ENCODE results near the gene GNA15.
"Not testable (repeated sequence)": the region's sequence is repeated elsewhere in the genome, so short reads cannot be mapped to it uniquely, and the experiment has no call there.

The GNA15 gene

DNA sequence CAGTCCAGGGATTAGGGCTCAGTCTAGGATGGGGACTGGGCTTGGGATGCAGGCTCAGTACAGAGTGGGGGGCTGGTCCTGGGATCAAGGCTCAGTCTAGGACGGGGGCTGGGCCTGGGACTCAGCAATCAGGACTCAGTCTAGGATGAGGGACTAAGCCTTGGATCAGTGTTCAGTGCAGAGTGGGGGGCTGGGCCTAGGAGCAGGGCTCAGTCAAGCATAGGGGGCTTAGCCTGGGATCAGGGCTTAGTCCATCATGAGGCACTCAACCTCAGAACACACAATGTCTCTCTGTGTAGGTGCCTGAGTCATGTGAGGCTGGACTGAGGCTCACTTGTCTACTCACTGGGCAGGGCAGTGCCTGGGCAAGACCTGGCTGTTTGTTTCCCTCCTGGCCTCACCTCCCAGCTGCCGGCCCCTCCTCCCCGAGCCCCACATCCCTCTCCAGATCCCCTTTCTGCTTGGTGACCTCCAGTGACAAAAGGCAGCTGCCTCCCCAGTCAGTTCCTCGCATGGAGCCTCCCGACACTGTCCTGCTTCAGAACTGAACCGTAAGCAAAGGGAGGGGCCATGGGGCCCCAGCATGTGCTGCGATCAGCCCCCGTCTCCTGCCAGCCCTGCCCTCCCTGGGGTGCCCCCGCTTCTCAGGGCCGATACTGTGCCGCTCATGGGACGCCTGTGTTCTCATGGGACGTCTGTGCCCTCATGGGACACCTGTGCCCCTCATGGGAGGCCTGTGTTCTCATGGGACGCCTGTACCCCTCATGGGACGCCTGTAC is 36.2 kb downstream of the GNA15 start:
- no peaks in the 10 kb centered on the region for H3K27me3 ChIP-seq
- DNase-seq, result no peak
- TF ChIP-seq, protein P1, sequence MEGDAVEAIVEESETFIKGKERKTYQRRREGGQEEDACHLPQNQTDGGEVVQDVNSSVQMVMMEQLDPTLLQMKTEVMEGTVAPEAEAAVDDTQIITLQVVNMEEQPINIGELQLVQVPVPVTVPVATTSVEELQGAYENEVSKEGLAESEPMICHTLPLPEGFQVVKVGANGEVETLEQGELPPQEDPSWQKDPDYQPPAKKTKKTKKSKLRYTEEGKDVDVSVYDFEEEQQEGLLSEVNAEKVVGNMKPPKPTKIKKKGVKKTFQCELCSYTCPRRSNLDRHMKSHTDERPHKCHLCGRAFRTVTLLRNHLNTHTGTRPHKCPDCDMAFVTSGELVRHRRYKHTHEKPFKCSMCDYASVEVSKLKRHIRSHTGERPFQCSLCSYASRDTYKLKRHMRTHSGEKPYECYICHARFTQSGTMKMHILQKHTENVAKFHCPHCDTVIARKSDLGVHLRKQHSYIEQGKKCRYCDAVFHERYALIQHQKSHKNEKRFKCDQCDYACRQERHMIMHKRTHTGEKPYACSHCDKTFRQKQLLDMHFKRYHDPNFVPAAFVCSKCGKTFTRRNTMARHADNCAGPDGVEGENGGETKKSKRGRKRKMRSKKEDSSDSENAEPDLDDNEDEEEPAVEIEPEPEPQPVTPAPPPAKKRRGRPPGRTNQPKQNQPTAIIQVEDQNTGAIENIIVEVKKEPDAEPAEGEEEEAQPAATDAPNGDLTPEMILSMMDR (IDR thresholded peaks at IDR 0.05; ENCODE audit: low read depth, low read length), result no peak

GRCh38 chr19:3172673-3173000 is 36.8 kb downstream of the GNA15 start:
- DNase-seq; H3K27me3 ChIP-seq; H3K9me3 ChIP-seq; H3K4me1 ChIP-seq; H3K4me3 ChIP-seq (ENCODE audit: low read depth, low read length); H3K36me3 ChIP-seq: not testable (repeated sequence)

More for the DNA sequence above, 36.2 kb downstream of the GNA15 start:
- no peaks in the 10 kb centered on the region for H3K9me3 ChIP-seq
- H3K4me3 ChIP-seq (ENCODE audit: low read depth, low read length), result no peak overlapping the region
- no peaks in the 10 kb centered on the region for H3K4me1 ChIP-seq
- H3K36me3 ChIP-seq, result no peaks in the 10 kb centered on the region

- DNase-seq, result no peak
- TF ChIP-seq, protein P1 (IDR thresholded peaks at IDR 0.05; ENCODE audit: low read depth, low read length), result no peak
- no peaks in the 10 kb centered on the region for H3K4me1 ChIP-seq
- H3K9me3 ChIP-seq, result no peaks in the 10 kb centered on the region
- no peak overlapping the region for H3K4me3 ChIP-seq (ENCODE audit: low read depth, low read length)
- no peaks in the 10 kb centered on the region for H3K36me3 ChIP-seq
- H3K27me3 ChIP-seq, result no peaks in the 10 kb centered on the region
These were observed 40.2 kb downstream of the GNA15 start for GRCh38 chr19:3175781-3176714.

- no peak overlapping the region for H3K4me3 ChIP-seq (ENCODE audit: low read depth, low read length)
- no peaks in the 10 kb centered on the region for H3K36me3 ChIP-seq
- TF ChIP-seq, protein P1 (IDR thresholded peaks at IDR 0.05; ENCODE audit: low read depth, low read length), result no peak
- H3K4me1 ChIP-seq, result no peaks in the 10 kb centered on the region
- H3K27me3 ChIP-seq, result no peaks in the 10 kb centered on the region
- DNase-seq, result no peak
- no peaks in the 10 kb centered on the region for H3K9me3 ChIP-seq
These were observed 41.1 kb downstream of the GNA15 start for GRCh38 chr19:3176715-3177501.

DNA sequence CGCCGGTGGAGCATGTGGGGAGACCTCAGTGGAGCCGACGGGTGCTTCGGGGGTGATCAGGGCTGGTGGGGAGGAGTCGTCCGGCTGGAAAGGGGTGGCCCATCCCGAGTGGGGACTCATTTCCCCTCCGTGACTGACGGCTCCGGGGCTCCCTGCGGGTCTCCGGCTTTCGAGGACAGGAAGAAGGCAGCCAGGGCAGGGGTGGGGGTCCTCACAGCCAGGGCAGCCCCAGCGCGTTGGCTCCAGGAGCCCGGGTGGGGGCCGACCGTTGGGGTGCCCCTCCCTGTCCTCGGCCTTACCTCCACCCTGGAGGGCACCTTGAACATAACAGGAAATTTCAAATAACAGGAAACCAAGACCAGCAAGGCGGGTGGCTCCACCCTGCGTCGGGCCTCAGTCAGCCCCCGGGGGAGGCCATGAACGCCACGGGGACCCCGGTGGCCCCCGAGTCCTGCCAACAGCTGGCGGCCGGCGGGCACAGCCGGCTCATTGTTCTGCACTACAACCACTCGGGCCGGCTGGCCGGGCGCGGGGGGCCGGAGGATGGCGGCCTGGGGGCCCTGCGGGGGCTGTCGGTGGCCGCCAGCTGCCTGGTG is 42.6 kb downstream of the GNA15 start, which contains the start of gene S1PR4:
Gene S1PR4, plus strand, starts transcription at position 393 of the 596 bp plus-strand sequence. Its CDS starts 24 bp downstream, at position 417.
- Histone ChIP-seq H3K36me3 (no peaks in the 10 kb centered on the region), H3K4me3 (ENCODE audit: low read depth, low read length) (no peak within 1 kb of the TSS), H3K4me1 (no peaks in the 10 kb centered on the region), H3K9me3 (no peaks in the 10 kb centered on the region), H3K27me3 (no peaks in the 10 kb centered on the region)
- TF ChIP-seq, protein P1 (IDR thresholded peaks at IDR 0.05; ENCODE audit: low read depth, low read length), result no peak
- no peak for DNase-seq
